Activated CD4-positive, alpha-beta T cell treated with anti-CD3 and anti-CD28 coated beads, Interleukin-2, amount 10 ng/mL, durations not matched to agents 24 days and 14 days (primary cell): ENCODE data around the gene CANT1. TPM values are rescaled to one million over a fixed set of nuclear protein-coding genes. Genes with fewer than 3 reads are reported as not detected.
"Not testable (repeated sequence)": the region's sequence is repeated elsewhere in the genome, so short reads cannot be mapped to it uniquely, and the experiment has no call there.

Experiments used
- DNase-seq: peaks from one replicate; pipeline ENCODE4 v3.0.0; 2022
- H3K27ac Mint-ChIP-seq: one replicate; pipeline ENCODE4 v1.8.0; 2022; ENCODE audit warnings: mild to moderate bottlenecking, mixed read lengths
- H3K27me3 Mint-ChIP-seq: one replicate; pipeline ENCODE4 v1.8.0; 2022; ENCODE audit warnings: mixed read lengths
- H3K36me3 Mint-ChIP-seq: one replicate; pipeline ENCODE4 v1.8.0; 2022; ENCODE audit warnings: low read depth, mild to moderate bottlenecking, mixed read lengths
- H3K4me1 Mint-ChIP-seq: one replicate; pipeline ENCODE4 v1.8.0; 2021; ENCODE audit warnings: mixed read lengths
- H3K4me3 Mint-ChIP-seq: one replicate; pipeline ENCODE4 v1.8.0; 2022; ENCODE audit warnings: mild to moderate bottlenecking, moderate library complexity, mixed read lengths
- H3K9me3 Mint-ChIP-seq: one replicate; pipeline ENCODE4 v1.8.0; 2021; ENCODE audit warnings: mixed read lengths
- intact Hi-C: fragments of 100-400 bp; cut with micrococcal nuclease; formaldehyde crosslinking; loops from one replicate; pipeline ENCODE4 v1.15.1; 2023
- total RNA-seq: library from RNA; stranded (reverse); gene quantifications from 2 replicates; pipeline ENCODE4 v1.2.3, GENCODE V29; 2022

Gene CANT1
- total RNA-seq, 1 donor from 2014 or later: 70.5 TPM

DNA sequence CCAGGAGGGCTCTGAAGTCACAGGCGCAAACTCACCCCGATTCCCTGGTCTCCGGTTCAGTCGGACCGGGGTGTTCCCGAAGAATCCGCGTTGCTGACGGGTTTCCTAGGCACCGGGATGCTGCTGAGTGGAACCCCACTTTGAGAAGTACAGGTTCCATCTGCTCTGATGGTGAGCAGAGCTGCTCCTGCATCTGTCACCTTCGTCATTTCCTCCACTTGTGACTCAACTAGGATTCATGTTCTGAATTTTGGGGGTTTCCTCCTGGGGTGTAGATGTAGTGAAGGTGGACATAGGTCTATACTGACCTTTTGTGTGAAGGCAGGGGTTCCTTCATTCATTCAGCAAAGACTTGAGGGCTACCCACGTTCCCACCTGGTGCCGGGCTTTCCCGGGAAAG lies 54.9 kb downstream of the CANT1 start:
- Mint-ChIP-seq H3K36me3 (no peaks in the 10 kb centered on the region), H3K27me3 (no peaks in the 10 kb centered on the region), H3K4me3 (no peak overlapping the region), H3K9me3 (peaks cover 11% of the 10 kb centered on the region), H3K4me1 (peaks cover 2% of the 10 kb centered on the region), H3K27ac (no peak overlapping the region)
- intact Hi-C loops: no loop called here
- no peak for DNase-seq

DNA sequence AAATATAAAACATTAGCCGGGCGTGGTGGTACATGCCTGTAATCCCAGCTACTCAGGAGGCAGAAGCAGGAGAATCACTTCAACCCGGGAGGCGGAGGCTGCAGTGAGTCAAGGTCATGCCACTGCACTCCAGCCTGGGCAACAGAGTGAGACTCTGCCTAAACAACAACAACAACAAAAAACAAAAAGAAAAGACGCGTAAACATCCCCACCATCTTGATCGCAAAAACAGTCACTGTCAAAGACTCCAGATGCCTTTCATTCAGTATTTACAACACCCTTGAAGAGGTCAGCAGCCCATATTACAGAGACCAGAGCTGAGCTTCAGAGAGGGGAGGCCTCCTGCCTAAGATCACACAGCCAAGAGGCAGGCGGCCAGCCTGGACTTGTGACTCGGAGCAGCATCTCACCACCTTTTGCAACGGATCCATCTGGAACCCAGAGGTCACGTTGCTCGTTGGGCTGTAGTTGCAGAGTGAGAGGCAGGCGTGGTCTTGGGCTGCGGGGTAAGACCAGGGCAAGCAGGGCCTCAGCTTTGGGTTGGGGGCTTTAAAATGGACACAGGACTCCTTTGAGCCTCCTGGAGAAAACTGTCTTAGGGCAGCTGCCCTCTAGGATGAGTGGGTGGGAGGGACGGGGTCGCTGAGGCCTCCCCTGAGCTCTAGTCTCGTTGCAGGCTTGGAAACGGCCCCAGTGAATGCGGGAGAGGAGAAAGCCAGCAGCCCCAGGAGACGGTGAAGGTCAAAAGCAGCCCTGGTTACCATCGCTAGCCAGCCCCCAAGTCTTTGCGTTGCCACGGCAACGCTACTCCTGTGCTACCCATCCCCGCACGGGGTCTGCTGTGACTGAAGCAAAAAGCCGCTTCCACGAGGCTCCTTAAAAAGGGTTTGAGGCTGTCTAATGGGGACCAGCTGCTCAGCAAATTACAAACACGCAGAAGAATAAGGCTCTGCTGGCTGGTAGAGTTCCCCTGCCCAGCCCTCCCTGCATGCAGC lies 55.9 kb downstream of the CANT1 start:
- Mint-ChIP-seq H3K4me1 (peaks cover 2% of the 10 kb centered on the region), H3K4me3 (no peak overlapping the region), H3K9me3 (peaks cover 11% of the 10 kb centered on the region), H3K27ac (no peak overlapping the region), H3K27me3 (no peaks in the 10 kb centered on the region), H3K36me3 (no peaks in the 10 kb centered on the region)
- no peak for DNase-seq
- intact Hi-C loops: no loop called here

DNA sequence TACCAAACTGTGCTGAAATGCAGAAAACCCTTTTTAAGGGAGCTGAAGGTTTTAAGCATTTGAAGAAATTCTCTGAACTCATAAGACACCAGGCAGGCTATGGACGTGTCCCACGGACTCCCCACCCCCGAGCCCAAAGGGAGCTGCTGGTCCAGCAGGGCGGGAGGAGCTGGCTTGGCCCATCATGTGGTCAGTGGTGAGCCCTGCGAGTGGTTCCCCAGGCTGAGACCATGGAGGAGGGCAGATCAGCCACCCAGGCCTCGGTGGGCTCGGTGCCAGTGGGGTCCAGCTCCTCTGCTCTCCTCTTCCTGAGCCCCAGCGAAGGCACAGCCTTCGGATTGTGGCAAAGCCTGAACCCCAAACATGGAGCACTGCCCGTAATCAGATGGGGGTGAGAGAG lies 56.9 kb downstream of the CANT1 start:
- no peak for DNase-seq

DNA sequence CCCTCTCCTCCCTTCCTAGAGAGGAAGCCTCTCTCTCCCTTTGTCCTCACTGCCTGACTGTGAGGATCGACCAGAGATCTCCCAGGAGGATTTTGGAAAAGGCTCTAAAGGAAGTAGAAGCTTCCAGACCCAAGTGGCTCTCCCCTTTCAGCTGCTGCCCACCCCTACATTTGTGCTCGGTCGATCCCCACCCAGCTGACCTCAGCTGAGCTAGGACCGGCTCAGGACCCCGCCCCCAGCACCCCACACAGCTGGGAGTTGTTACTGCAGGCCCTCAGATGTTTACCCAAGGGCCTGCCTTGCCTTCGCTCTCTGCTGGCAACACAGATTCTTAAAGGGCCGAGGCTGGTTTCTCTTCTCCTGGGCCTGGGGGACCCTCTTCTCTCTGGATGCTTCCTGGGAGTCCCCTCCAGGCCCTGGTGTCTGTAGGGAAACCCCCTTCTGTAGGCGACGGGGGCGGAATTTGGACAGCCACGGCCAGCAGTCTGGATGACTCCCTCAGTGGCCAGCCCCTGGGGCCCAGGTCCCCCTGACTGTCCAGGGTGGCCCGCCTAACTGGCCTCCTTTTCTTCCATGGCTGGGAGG lies 57.5 kb downstream of the CANT1 start:
- no peak overlapping the region for H3K4me3 Mint-ChIP-seq
- H3K27me3 Mint-ChIP-seq: no peaks in the 10 kb centered on the region
- no peak for DNase-seq
- H3K27ac Mint-ChIP-seq: no peak overlapping the region
- H3K4me1 Mint-ChIP-seq: peaks cover 1% of the 10 kb centered on the region
- intact Hi-C loops: no loop called here
- H3K36me3 Mint-ChIP-seq: no peaks in the 10 kb centered on the region
- peaks cover 11% of the 10 kb centered on the region for H3K9me3 Mint-ChIP-seq

More for the DNA sequence above, 56.9 kb downstream of the CANT1 start:
- Mint-ChIP-seq H3K36me3 (no peaks in the 10 kb centered on the region), H3K27me3 (no peaks in the 10 kb centered on the region), H3K9me3 (peaks cover 11% of the 10 kb centered on the region), H3K27ac (no peak overlapping the region), H3K4me1 (peaks cover 2% of the 10 kb centered on the region), H3K4me3 (no peak overlapping the region)
- intact Hi-C loops: no loop called here

DNA sequence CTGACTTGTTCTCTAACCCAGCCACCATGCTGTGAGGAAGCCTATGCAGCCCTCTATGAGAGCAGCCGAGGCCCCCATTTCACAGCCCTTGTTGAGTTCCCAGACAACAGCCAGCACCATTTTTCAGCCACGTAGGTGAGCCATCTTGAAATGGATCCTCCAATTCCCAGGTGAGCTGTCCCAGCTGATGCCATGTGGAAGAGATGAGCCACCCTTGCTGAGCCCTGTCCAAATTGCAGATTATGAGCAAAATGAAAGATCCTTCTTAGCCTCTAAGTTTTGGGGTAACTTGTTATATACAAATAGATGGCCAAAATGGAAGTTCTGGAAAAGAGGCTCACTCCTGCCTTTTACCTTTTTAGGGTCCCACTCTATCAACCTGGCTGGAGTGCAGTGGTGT lies 58.7 kb downstream of the CANT1 start:
- H3K36me3 Mint-ChIP-seq: no peaks in the 10 kb centered on the region
- no peak for DNase-seq
- no peaks in the 10 kb centered on the region for H3K4me1 Mint-ChIP-seq
- H3K27me3 Mint-ChIP-seq: no peaks in the 10 kb centered on the region
- intact Hi-C loops: no loop called here
- H3K9me3 Mint-ChIP-seq: peaks cover 11% of the 10 kb centered on the region
- no peak overlapping the region for H3K27ac Mint-ChIP-seq
- H3K4me3 Mint-ChIP-seq: no peak overlapping the region

DNA sequence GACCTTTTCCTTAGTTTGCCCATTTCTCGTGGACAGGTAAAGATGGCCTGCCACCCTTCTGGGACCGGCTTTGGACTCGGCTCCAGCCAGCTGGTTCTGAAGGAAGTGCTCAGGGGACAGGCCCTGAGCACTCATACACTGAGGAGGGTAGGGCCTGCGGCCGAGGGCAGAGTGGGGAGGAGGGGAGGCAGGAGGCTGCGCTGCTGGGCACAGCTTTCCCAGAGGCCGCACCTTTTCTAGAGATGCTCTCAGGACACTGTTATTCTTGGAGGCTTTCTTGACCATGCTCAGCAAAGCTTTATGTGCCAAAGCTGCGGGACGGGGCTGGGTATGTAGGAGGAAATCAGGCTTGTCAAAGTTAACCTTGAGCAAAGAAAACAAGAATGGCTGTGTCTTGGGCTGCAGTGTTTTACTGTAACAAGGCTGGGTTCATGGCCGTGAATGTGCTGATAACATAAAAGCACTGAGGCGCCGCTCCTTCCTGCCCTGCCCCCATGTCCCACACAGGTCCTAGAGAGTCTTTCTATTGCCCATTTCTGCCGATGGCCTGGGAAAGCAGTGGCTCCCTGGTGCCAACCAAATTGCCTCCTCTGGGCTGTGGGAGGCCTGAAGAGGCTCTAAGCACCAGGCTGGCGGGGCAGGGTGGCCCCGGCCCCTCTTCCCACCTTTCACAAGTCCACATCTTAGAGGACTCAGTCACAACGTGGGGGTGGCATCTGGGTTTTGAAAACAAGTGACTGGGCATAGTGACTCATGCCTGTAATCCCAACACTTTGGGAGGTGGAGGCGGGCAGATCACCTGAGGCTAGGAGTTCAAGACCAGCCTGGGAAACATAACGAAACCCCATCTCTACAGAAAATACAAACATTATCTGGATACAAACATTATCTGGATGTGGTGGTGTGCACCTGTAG lies 62.1 kb downstream of the CANT1 start:
- Mint-ChIP-seq H3K36me3 (no peaks in the 10 kb centered on the region), H3K27me3 (peaks cover 3% of the 10 kb centered on the region), H3K9me3 (peaks cover 11% of the 10 kb centered on the region), H3K4me1 (no peaks in the 10 kb centered on the region), H3K4me3 (no peak overlapping the region), H3K27ac (no peak overlapping the region)
- DNase-seq: no peak
- intact Hi-C loops: no loop called here

DNA sequence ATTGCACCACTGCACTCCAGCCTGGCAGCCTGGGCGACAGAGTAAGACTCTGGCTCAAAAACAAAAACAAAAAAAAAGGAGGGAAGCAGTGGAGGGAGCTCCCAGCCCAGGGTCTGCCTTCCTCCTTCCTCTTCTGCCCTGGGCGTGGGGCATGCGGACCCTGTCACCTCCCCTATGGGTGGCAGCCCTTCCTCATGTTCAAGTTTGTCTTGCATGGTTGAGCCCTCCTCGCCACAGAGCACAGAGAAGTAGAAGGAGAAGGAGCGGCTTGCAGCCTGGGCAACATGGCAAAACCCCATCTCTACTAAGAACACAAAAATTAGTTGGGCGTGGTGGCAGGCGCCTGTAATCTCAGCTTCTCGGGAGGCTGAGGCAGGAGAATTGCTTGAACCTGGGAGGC lies 62.9 kb downstream of the CANT1 start:
- peaks cover 11% of the 10 kb centered on the region for H3K9me3 Mint-ChIP-seq
- no peak overlapping the region for H3K4me3 Mint-ChIP-seq
- no peak overlapping the region for H3K27ac Mint-ChIP-seq
- no peaks in the 10 kb centered on the region for H3K4me1 Mint-ChIP-seq
- DNase-seq: no peak
- peaks cover 3% of the 10 kb centered on the region for H3K27me3 Mint-ChIP-seq
- H3K36me3 Mint-ChIP-seq: no peaks in the 10 kb centered on the region
- intact Hi-C loops: no loop called here

DNA sequence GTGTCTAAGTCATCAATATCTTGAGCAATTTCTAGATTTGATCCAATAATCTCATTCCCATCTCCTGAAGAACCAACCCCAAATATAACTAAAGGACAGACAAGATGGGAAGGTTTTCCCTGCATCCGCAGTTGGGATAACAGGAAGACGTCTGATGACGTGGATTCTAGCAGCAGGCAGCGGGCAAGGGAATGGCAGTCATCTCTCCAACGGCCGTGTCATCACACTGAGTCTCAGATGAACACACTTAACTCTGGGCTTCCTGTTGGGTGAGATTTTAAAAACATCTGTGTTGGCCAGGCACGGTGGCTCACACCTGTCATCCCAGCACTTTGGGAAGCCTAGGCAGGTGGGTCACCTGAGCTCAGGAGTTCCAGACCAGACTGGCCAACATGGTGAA lies 63.4 kb downstream of the CANT1 start:
- H3K27me3 Mint-ChIP-seq: peaks cover 3% of the 10 kb centered on the region
- DNase-seq: no peak
- H3K4me1 Mint-ChIP-seq: no peaks in the 10 kb centered on the region
- intact Hi-C loops: no loop called here
- no peak overlapping the region for H3K27ac Mint-ChIP-seq
- peaks cover 11% of the 10 kb centered on the region for H3K9me3 Mint-ChIP-seq
- H3K4me3 Mint-ChIP-seq: no peak overlapping the region
- no peaks in the 10 kb centered on the region for H3K36me3 Mint-ChIP-seq

DNA sequence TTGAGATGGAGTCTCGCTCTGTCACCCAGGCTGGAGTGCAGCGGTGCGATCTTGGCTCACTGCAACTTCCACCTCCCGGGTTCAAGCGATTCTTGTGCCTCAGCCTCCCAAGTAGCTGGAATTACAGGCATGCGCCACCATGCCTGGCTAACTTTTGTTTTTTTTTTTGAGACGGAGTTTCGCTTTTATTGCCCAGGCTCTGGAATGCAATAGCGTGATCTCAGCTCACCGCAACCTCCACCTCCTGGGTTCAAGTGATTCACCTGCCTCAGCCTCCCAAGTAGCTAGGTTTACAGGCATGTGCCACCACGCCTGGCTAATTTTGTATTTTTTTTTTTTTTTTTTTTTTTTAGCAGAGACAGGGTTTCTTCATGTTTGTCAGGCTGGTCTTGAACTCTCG lies 64.1 kb downstream of the CANT1 start:
- H3K27ac Mint-ChIP-seq, DNase-seq, H3K4me3 Mint-ChIP-seq, H3K4me1 Mint-ChIP-seq, H3K36me3 Mint-ChIP-seq, intact Hi-C loops, H3K27me3 Mint-ChIP-seq, H3K9me3 Mint-ChIP-seq: not testable (repeated sequence)

DNA sequence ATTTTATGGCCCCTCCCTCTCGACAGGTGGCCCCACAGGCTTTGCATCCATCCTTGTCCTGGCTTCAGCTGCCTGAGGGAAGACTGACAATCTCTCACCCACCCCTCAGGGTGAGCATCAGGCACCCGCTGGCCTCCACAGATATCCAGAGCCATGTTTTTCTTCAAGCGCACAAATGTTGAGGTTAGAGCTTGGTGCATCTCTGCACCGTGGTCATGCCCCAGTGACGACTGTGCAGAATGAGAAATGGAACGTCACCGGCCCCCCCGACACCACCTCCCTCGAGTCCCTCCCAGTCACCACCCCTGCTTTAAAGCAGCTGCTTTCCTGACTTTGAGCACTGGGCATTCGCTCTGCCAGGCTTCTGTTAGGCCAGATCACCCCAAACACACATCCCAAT lies 64.6 kb downstream of the CANT1 start:
- intact Hi-C loops: no loop called here
- Mint-ChIP-seq H3K36me3 (no peaks in the 10 kb centered on the region), H3K27ac (no peak overlapping the region), H3K4me1 (no peaks in the 10 kb centered on the region), H3K4me3 (no peak overlapping the region), H3K27me3 (peaks cover 3% of the 10 kb centered on the region), H3K9me3 (peaks cover under 1% of the 10 kb centered on the region)
- DNase-seq: no peak

DNA sequence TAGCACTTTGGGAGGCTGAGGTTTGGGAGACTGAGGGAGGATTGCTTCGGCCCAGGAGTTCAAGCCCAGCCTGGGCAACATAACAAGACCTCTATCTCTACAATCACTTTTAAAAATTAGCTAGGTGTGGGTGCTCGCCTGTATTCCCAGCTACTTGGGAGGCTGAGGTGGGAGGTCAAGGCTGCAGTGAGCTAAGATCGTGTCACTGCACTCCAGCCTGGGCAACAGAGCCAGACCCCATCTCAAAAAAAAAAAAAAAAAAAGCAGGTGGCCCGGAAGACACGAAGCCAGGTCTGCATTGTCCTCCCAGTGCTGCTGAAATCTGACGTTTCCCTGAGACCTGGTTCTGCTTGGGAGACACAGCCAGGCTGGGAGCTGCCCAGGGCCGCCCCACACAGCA lies 65.5 kb downstream of the CANT1 start:
- Mint-ChIP-seq H3K27ac (no peak overlapping the region), H3K36me3 (no peaks in the 10 kb centered on the region), H3K4me1 (no peaks in the 10 kb centered on the region), H3K27me3 (peaks cover 3% of the 10 kb centered on the region), H3K4me3 (no peak overlapping the region), H3K9me3 (no peaks in the 10 kb centered on the region)
- intact Hi-C loops: no loop called here
- DNase-seq: no peak
